K562 (cell line): ENCODE data around the gene RNF214. TPM values are rescaled to one million over a fixed set of nuclear protein-coding genes. Genes with fewer than 3 reads are reported as not detected.
A peak's percentile ranks its signal among the peaks of the same experiment; 100 is the strongest.

ENCODE experiments used
- CXXC5 ChIP-seq: fragments of 250-450 bp; sonication (Bioruptor Pico); IDR thresholded peaks from 2 replicates; pipeline ENCODE4 v1.8.0; 2022; ENCODE audit warnings: inconsistent platforms, mild to moderate bottlenecking, moderate library complexity
- ELF2 ChIP-seq: fragments of 250-450 bp; sonication (Bioruptor Pico); IDR thresholded peaks from 2 replicates; pipeline ENCODE4 v1.5.0; 2021; ENCODE audit warnings: mild to moderate bottlenecking
- FOS ChIP-seq: IDR thresholded peaks from 3 replicates; pipeline ENCODE4 v1.6.1; 2011; ENCODE audit not compliant: insufficient read length; ENCODE audit errors: extremely low read depth
- MAFK ChIP-seq: IDR thresholded peaks from 2 replicates; pipeline ENCODE4 v1.6.1; 2011; ENCODE audit warnings: low read length, improper control_type of control experiment
- NFE2L1 ChIP-seq: fragments of 450-650 bp; IDR thresholded peaks from 2 replicates; pipeline ENCODE4 v1.6.1; 2016; ENCODE audit warnings: missing genetic modification characterization, low read depth, mild to moderate bottlenecking, missing compliant biosample characterization, moderate library complexity, borderline replicate concordance
- PHF21A ChIP-seq: fragments of 450-650 bp; IDR thresholded peaks from 2 replicates; pipeline ENCODE4 v1.6.1; 2017; ENCODE audit warnings: low read depth, borderline replicate concordance
- SPI1 ChIP-seq: IDR thresholded peaks from 2 replicates; pipeline ENCODE4 v1.6.1; 2011; ENCODE audit warnings: low read depth, low read length, control low read depth, borderline replicate concordance
- TCFL5 ChIP-seq: fragments of 250-450 bp; sonication (Bioruptor Pico); conservative IDR thresholded peaks from 2 replicates; pipeline ENCODE4 v1.6.1; 2021; ENCODE audit warnings: mild to moderate bottlenecking, moderate library complexity, matching md5 sums
- U2AF1 ChIP-seq: fragments of 200-400 bp; formaldehyde crosslinking; optimal IDR thresholded peaks from 2 replicates; pipeline ENCODE3; 2017; ENCODE audit warnings: mild to moderate bottlenecking, low read depth, low read length, moderate library complexity
- ZC3H11A ChIP-seq: IDR thresholded peaks from 2 replicates; pipeline ENCODE4 v1.6.1; 2012; ENCODE audit warnings: low read depth, low read length, improper control_type of control experiment
- ZC3H8 ChIP-seq: fragments of 450-650 bp; IDR thresholded peaks from 2 replicates; pipeline ENCODE4 v1.6.1; 2017
- ZKSCAN3 ChIP-seq: fragments of 250-450 bp; sonication (Bioruptor Pico); IDR thresholded peaks from 2 replicates; pipeline ENCODE4 v1.4.0; 2020
- ZKSCAN8 ChIP-seq: fragments of 200-800 bp; sonication (Bioruptor generic); IDR thresholded peaks from 2 replicates; pipeline ENCODE4 v1.6.1; 2016; ENCODE audit warnings: missing genetic modification characterization, missing compliant biosample characterization
- ZNF311 ChIP-seq: fragments of 250-450 bp; sonication (Bioruptor Pico); IDR thresholded peaks from 2 replicates; pipeline ENCODE4 v1.4.0; 2020; ENCODE audit warnings: mild to moderate bottlenecking, moderate library complexity
- polyA plus RNA-seq, 8 experiments: library from polyadenylated mRNA; depleted of rRNA in 4 of 8; stranded (reverse) in 5 of 8; unstranded in 3 of 8; fragments of >200 nt; fragmentation: Nextera tagmentation in 2 of 8; fragmentation: Illumina TruSeq in 1 of 8; extraction: Ambion mirVana in 2 of 8; extraction: Trizol in 1 of 8; gene quantifications; 2 replicates each; pipeline versions ENCODE4 v1.2.1 to v1.2.3, GENCODE V29; 2011 to 2014; ENCODE audit warnings: inconsistent platforms in 1 of 8, missing spikeins in 1 of 8
- total RNA-seq, 7 experiments: library from RNA; depleted of rRNA in 6 of 7; stranded (reverse); fragments of >200 nt in 6 of 7; fragmentation: Illumina TruSeq in 2 of 7; extraction: Trizol in 2 of 7; gene quantifications; 2 replicates each; pipeline versions ENCODE4 v1.2.1 to v1.2.3, GENCODE V29; 2011 to 2021; ENCODE audit warnings: low replicate concordance in 1 of 7
- TF ChIP-seq, protein P1 (sequence below): sonication (generic); formaldehyde crosslinking; IDR thresholded peaks from 2 replicates; pipeline ENCODE4 v1.8.1; 2023; ENCODE audit warnings: mild to moderate bottlenecking, missing genetic modification reagents, moderate library complexity
- TF ChIP-seq, protein P2 (sequence below): fragments of 450-650 bp; IDR thresholded peaks from 2 replicates; pipeline ENCODE4 v1.6.1; 2018; ENCODE audit warnings: mild to moderate bottlenecking, low read depth; ENCODE audit not compliant: partially characterized antibody
- TF ChIP-seq, protein P3 (sequence below): fragments of 450-650 bp; IDR thresholded peaks from 2 replicates; pipeline ENCODE4 v1.6.1; 2016; ENCODE audit warnings: low read depth

Gene RNF214
- total and polyA plus RNA-seq, 9 of the 15 experiments (the other 6 are each of a cell fraction or from before 2014, with no cell fraction given), result 6.6 to 24.8 (median 11.9) TPM

DNA sequence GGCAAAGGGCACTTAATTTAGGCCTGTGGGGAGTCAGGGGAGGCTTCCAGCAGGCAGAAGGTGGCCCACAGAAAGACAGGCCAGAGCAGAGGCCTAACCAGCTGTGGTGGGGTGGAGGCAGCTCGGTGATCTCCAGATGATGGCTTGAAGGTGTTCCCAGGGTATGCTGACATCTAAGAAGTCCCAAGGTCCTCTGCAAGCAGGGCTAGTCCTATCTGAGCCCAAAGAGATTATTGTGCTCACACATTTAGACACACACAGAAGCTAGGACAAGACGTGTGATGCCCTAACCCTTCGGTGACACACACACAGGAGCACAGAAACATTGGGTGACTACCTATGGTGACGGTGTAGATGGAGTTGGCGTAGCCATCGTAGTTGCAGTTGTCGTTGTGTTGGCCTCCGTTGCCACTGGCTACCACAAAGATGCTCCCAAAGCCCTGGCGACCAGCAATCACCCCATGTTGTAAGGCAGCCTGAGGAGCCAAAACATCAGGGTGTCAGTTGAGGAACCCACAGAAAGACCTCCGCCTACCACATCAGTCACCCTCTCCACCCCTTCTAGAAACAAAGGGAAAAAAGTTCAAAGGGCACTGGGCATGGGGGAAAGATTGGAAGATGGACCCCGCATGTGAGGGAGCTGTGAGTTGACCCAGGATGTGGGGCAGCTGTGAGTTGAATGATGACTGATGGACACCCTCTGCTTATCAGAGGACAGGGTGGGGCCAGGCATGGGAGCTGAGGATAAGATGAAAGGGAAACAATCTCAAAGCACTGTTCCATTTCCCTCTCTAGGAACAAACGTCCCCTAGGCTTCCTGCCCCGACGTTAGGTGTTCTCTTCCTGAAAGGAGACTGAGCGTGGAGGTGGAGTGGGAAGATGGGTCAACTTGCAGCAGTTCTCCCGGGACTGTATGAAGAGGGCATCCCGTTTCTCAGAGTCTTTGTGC is 8.5 kb upstream of the RNF214 start (continued):
- TF ChIP-seq NFE2L1 (tag) (no peak), ZKSCAN8 (CRISPR knock-in tag) (peak; percentile 62; the same call in 1 of the 2 replicates), U2AF1 (no peak), ZNF311 (CRISPR knock-in tag) (no peak), CXXC5 (CRISPR knock-in tag) (peak; percentile 45; the same call in 1 of the 2 replicates), ZC3H8 (no peak), FOS (no peak), ZC3H11A (no peak), PHF21A (peak; percentile 74; the same call in 1 of the 2 replicates), ZKSCAN3 (CRISPR knock-in tag) (no peak), MAFK (no peak), SPI1 (peak; percentile 38; the same call in 1 of the 2 replicates), ELF2 (no peak), TCFL5 (CRISPR knock-in tag) (no peak)
- TF ChIP-seq, protein P1, sequence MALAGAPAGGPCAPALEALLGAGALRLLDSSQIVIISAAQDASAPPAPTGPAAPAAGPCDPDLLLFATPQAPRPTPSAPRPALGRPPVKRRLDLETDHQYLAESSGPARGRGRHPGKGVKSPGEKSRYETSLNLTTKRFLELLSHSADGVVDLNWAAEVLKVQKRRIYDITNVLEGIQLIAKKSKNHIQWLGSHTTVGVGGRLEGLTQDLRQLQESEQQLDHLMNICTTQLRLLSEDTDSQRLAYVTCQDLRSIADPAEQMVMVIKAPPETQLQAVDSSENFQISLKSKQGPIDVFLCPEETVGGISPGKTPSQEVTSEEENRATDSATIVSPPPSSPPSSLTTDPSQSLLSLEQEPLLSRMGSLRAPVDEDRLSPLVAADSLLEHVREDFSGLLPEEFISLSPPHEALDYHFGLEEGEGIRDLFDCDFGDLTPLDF (CRISPR knock-in tag), result no peak; the same call in 1 of the 2 replicates
- TF ChIP-seq, protein P2, sequence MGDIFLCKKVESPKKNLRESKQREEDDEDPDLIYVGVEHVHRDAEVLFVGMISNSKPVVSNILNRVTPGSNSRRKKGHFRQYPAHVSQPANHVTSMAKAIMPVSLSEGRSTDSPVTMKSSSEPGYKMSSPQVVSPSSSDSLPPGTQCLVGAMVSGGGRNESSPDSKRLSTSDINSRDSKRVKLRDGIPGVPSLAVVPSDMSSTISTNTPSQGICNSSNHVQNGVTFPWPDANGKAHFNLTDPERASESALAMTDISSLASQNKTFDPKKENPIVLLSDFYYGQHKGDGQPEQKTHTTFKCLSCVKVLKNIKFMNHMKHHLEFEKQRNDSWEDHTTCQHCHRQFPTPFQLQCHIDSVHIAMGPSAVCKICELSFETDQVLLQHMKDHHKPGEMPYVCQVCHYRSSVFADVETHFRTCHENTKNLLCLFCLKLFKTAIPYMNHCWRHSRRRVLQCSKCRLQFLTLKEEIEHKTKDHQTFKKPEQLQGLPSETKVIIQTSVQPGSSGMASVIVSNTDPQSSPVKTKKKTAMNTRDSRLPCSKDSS, result no peak
- TF ChIP-seq, protein P3, sequence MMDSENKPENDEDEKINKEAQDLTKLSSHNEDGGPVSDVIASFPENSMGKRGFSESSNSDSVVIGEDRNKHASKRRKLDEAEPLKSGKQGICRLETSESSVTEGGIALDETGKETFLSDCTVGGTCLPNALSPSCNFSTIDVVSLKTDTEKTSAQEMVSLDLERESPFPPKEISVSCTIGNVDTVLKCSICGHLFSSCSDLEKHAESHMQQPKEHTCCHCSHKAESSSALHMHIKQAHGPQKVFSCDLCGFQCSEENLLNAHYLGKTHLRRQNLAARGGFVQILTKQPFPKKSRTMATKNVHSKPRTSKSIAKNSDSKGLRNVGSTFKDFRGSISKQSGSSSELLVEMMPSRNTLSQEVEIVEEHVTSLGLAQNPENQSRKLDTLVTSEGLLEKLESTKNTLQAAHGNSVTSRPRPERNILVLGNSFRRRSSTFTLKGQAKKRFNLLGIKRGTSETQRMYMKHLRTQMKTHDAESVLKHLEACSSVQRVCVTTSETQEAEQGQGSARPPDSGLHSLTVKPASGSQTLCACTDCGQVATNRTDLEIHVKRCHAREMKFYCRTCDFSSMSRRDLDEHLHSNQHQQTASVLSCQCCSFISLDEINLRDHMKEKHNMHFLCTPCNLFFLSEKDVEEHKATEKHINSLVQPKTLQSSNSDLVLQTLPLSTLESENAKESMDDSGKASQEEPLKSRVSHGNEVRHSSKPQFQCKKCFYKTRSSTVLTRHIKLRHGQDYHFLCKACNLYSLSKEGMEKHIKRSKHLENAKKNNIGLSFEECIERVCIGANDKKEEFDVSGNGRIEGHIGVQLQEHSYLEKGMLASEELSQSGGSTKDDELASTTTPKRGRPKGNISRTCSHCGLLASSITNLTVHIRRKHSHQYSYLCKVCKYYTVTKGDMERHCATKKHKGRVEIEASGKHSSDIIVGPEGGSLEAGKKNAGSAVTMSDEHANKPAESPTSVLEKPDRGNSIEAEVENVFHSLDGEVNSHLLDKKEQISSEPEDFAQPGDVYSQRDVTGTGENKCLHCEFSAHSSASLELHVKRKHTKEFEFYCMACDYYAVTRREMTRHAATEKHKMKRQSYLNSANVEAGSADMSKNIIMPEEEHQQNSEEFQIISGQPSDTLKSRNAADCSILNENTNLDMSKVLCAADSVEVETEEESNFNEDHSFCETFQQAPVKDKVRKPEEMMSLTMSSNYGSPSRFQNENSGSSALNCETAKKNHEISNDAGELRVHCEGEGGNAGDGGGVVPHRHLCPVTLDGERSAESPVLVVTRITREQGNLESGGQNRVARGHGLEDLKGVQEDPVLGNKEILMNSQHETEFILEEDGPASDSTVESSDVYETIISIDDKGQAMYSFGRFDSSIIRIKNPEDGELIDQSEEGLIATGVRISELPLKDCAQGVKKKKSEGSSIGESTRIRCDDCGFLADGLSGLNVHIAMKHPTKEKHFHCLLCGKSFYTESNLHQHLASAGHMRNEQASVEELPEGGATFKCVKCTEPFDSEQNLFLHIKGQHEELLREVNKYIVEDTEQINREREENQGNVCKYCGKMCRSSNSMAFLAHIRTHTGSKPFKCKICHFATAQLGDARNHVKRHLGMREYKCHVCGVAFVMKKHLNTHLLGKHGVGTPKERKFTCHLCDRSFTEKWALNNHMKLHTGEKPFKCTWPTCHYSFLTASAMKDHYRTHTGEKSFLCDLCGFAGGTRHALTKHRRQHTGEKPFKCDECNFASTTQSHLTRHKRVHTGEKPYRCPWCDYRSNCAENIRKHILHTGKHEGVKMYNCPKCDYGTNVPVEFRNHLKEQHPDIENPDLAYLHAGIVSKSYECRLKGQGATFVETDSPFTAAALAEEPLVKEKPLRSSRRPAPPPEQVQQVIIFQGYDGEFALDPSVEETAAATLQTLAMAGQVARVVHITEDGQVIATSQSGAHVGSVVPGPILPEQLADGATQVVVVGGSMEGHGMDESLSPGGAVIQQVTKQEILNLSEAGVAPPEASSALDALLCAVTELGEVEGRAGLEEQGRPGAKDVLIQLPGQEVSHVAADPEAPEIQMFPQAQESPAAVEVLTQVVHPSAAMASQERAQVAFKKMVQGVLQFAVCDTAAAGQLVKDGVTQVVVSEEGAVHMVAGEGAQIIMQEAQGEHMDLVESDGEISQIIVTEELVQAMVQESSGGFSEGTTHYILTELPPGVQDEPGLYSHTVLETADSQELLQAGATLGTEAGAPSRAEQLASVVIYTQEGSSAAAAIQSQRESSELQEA, result no peak
